GM21526 (cell line): ENCODE measurements around the gene CYP4F11.
"Not testable (repeated sequence)": the region's sequence is repeated elsewhere in the genome, so short reads cannot be mapped to it uniquely, and the experiment has no call there.

Source experiments
- ATAC-seq: cut with Tn5 transposase; IDR thresholded peaks from one replicate; pipeline ENCODE4 v1.9.1; 2021; ENCODE audit warnings: moderate library complexity; ENCODE audit not compliant: unreplicated experiment, low FRiP score

The CYP4F11 gene

DNA sequence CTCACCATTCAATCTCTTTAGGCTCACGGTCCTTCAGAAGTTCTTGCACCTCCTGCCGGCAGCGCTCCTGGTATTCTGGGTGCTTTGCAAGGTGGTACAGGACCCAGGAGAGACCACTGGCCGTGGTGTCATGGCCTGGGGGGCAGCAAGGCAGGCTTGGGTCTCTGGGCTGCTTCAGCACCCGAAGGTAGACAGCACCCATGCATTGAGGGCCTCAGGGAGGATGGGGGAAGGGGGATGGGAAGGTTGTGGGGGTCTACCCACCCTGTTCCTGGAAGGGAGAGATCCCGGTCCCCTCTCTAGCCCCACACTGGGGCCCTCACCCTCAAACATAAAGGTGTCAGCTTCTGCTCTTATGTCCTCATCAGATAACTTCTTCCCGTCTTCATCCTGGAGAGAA is 48.4 kb downstream of the CYP4F11 start:
- no peak for ATAC-seq

DNA sequence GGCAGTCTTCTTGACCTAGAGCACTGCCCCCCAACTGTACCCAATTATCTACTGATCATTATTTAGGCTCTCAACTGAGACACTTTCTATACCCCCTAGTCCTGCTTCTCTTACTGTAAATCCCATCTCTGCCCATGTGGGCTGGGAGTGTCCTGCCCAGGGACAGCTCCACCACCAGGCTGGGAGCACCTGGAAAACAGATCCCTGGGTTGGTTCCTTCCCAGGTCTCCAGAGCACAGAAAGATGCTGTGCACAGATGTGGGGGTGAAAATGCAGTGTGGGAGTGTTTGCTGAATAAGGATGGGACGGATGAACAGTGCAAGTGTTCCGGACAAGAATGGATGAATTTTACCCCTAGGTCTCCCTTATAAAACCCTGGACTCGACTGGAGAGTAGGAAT is 49.2 kb downstream of the CYP4F11 start:
- ATAC-seq, result no peak

DNA sequence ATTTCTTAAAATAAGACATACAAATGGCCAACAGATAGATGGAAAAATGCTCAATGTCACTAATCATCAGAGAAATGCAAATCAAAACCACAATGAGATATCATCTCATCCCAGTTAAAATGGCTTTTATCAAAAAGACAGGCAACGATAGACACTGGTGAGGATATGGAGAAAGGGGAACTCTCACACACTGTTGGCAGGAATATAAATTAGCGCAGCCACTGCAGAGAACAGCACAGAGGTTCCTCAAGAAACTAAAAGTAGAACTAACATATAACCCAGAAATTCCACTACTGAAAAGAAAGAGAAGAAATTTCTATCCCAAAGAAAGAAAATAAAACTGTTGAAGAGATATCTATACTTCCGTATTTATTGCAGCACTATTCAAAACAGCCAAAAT is 51.0 kb downstream of the CYP4F11 start:
- not testable (repeated sequence) for ATAC-seq

DNA sequence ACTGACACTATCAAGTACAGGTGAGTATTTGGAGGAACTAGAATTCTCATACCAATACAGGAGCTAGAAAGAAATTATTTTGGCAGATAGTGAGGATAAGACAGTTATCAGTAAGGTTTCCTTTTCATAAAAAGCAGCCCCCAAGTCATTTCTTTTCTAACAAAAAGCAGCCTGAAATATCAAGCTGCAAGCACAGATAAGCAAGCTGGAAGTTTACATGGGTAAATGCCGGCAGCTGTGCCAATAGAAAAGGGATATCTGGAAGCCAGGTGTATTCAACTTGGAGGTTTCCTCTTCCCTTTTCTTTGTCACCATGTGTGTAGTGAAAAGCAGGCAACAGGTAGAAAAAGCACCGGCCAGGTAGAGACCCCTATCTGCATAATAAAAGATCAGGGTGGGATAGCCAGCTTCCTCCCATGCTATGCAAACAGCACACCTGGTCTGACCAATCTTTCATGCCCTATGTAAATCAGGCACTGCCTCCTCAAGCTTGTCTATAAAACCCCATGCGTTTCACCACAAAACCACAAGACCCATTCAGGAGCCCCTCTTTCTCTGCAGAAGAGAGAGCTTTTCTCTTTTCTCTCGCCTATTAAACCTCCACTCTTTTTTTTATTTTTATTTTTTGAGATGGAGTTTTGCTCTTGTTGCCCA is 59.4 kb downstream of the CYP4F11 start:
- no peak for ATAC-seq

DNA sequence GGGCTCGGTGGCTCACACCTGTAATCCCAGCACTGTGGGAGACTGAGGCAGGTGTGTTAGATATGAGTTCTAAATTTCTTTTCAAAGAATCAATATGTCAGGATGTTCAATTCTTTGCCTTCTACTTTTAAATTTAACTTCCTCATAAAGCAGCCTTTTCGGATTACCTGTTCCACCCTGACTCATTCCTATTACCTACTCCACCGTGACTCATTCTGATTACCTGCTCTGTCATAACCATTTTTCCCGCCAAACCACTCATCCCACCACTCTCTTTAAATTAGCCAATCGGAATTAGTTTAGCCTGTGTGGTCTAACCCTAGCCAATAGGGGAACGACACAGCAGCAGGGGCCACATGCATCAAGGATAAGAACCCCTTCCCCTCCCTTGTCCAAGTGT is 60.6 kb downstream of the CYP4F11 start:
- not testable (repeated sequence) for ATAC-seq

DNA sequence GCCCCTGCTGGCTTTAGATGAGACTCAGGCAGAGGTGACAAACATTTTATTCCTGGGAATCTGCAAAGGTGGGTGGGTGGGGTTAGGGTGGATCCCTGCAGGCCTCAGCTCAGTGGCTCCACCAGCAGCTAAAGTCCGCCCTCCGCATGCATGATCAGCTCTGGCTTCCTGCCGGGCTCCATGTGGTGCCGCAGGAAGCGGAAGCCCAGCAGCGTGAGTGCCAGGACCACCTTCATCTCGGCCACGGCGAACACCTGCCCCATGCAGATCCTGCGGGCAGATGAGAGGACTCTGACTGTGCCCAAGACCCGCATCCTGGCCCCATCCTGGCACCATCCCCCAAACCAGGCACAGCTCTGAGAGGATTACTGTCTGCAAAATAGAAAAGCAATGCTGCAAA is 62.8 kb downstream of the CYP4F11 start:
- ATAC-seq, result no peak

DNA sequence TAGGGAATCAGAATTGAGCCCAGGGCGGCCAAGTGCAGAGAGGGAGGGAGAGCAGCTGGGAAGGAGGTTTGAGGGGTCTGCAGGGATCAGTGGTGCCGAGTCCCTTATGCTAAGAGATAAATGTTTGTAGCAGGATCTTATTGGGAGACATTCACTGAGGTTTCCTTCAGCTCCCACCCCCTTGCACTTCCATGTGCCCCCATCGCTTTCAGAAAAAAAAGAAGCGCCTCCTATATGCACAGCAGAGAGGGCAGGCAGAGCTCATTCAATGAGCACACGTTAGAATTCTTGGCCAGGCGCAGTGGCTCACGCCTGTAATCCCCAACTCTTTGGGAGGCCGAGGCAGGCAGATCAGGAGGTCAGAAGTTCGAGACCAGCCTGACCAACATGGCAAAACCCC is 64.5 kb downstream of the CYP4F11 start:
- no peak for ATAC-seq

DNA sequence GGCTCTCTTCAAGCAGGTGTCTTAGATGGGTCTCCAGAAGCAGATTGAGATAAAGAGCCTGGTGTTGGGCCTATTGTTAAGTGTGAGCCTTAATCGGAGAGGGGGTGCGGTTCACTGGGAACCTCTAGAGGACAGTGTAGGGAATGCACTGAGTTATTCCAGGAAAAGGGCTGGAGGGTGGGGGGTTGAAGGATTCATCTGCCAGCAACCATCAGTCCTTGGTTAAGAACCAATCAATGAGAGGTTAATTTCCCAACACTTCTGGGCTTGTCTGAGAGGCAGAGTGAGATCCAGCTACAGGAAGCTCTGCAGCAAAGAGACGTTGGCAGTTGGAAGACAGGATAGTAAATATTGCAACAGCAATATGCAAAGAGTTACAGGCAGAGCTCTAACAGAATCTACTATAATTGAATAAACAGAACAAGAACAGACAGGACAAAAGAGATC is 65.2 kb downstream of the CYP4F11 start:
- ATAC-seq, result no peak

DNA sequence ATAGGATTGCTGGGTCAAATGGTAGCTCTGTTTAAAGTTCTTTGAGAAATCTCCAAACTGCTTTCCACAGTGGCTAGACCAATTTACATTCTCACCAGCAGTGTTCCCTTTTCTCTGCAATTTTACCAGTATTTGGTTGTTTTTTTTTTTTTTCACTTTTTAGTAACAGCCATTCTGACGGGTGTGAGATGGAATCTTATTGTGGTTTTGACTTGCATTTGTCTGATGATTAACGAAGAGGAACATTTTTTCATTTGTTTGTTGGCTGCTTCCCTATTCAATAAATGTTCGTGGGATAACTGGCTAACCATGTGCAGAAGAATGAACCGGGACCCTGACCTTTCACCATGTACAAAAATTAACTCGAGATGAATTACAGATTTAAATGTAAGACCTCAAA is 67.7 kb downstream of the CYP4F11 start:
- no peak for ATAC-seq

DNA sequence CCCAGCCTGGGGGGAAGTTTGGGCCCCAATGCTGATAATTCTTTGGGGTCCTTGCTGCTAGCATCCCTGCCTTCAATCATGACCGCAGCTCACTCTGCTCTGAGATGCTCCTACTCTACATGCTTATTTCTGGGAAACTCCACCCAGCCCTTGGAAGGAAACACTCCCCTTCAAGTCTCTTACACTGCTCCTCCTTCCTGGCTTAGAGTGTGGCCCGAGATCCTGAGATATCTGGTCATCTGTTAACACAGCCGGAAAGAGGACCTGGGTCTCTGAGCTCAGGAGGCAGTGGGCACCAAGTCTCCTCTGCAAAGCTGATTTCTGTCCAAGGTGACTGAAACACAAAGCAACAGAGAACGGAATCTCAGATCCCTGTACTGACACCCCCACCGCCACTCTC is 69.5 kb downstream of the CYP4F11 start:
- ATAC-seq, result no peak

DNA sequence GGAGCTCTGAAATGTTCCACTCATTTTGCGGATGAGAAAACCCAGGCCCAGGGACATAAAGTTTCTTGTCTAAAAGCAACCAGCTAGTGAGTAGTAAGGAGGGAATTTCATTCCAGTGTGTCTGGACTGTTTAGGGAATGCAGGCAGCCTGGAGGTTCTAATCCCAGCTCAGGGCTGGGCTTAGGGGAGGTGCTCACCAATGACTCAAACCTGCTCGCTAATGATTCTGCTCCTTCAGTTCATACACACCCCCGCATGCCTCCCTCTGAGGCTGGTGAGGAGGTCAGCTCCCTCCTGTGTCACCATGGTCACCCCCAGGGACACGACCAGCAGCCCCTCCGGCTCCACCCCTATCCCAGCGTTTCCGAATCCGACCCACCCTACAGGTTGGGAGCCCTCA is 71.1 kb downstream of the CYP4F11 start:
- ATAC-seq, result no peak

DNA sequence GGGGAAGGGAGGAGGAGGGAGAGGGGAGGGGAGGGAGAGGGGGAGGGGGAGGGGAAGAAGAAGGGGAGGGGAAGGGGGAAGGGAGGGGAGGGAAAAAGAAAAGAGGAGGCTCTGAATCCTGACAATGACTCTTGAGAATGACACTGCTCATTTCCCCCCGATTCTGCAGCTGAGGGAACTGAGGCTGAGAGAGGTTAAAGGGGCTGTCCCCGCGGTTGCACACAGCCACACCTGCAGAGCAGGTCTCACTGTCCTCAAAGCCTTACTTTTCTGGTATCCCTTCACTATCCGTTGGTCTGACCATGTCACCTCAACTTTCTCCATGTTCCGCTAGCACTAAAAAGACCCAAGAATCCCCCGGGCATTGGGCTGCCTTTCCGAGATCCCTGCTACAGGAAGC is 71.9 kb downstream of the CYP4F11 start:
- no peak for ATAC-seq
